PC-3 (cell line): ENCODE measurements around the gene PTGER3. TPM values are rescaled to one million over a fixed set of nuclear protein-coding genes. Genes with fewer than 3 reads are reported as not detected.
"Not testable (repeated sequence)": the region's sequence is repeated elsewhere in the genome, so short reads cannot be mapped to it uniquely, and the experiment has no call there.

Source experiments
- ATAC-seq: fragments of 200-7000 bp; cut with Tn5 transposase; 2 replicates; pipeline ENCODE4 v1.9.1; 2020; ENCODE audit warnings: mild to moderate bottlenecking, moderate library complexity
- BruUV-seq: library from RNA; stranded (reverse); fragments of 400-500 nt; replicated peaks from 2 replicates; lab custom pipeline; 2021; lab: Mats Ljungman, UMichigan
- CTCF ChIA-PET: fragments of 300-600 bp; sonication (Branson Sonifier 250); formaldehyde crosslinking; loops from one replicate; lab custom pipeline; 2022; ENCODE audit warnings: antibody characterized with exemption; lab: Charles Lee
- POLR2A ChIA-PET: fragments of 300-600 bp; sonication (Branson Sonifier 250); formaldehyde crosslinking; loops from one replicate; lab custom pipeline; 2022; ENCODE audit warnings: antibody characterized with exemption; ENCODE audit not compliant: unreplicated experiment; lab: Charles Lee
- DNase-seq: peaks from one replicate; pipeline ENCODE4 v3.0.0-alpha.2; 2015
- H2AFZ ChIP-seq: fragments of 300-600 bp; sonication (generic); 2 replicates; pipeline ENCODE4 v1.6.0; 2016; ENCODE audit warnings: antibody characterized with exemption, low read length
- H3F3A ChIP-seq: fragments of 300-600 bp; sonication (generic); one replicate; pipeline ENCODE4 v1.6.0; 2017; ENCODE audit warnings: antibody characterized with exemption, low read length, control low read depth, mild to moderate bottlenecking; ENCODE audit not compliant: unreplicated experiment
- H3K27ac ChIP-seq: fragments of 300-600 bp; sonication (generic); 2 replicates; pipeline ENCODE4 v1.5.1; 2016; ENCODE audit warnings: mild to moderate bottlenecking, low read length
- H3K27me3 ChIP-seq: fragments of 300-600 bp; sonication (generic); 2 replicates; pipeline ENCODE4 v1.6.1; 2016; ENCODE audit warnings: low read length, mixed read lengths
- H3K36me3 ChIP-seq: fragments of 300-600 bp; sonication (generic); 2 replicates; pipeline ENCODE4 v1.6.1; 2016; ENCODE audit warnings: low read depth, mixed run types, low read length, mixed read lengths
- H3K4me1 ChIP-seq: fragments of 300-600 bp; sonication (generic); 2 replicates; pipeline ENCODE4 v1.5.1; 2016; ENCODE audit warnings: low read length; ENCODE audit not compliant: insufficient read depth
- H3K4me2 ChIP-seq: fragments of 300-600 bp; sonication (generic); 2 replicates; pipeline ENCODE4 v1.6.0; 2016; ENCODE audit warnings: low read length
- H3K4me3 ChIP-seq: fragments of 300-600 bp; sonication (generic); 2 replicates; pipeline ENCODE4 v1.5.1; 2016; ENCODE audit warnings: mild to moderate bottlenecking, low read length, mixed read lengths
- H3K79me2 ChIP-seq: fragments of 300-600 bp; sonication (generic); 2 replicates; pipeline ENCODE4 v1.6.1; 2017; ENCODE audit warnings: low read length, mixed read lengths
- H3K9ac ChIP-seq: fragments of 300-600 bp; sonication (generic); 2 replicates; pipeline ENCODE4 v1.6.0; 2016; ENCODE audit warnings: mild to moderate bottlenecking, low read length
- H3K9me2 ChIP-seq: fragments of 300-600 bp; sonication (generic); replicated peaks from 2 replicates; pipeline ENCODE4 v1.6.1; 2016; ENCODE audit warnings: mixed run types, low read length, mixed read lengths
- H3K9me3 ChIP-seq: fragments of 300-600 bp; sonication (generic); 2 replicates; pipeline ENCODE4 v1.6.1; 2016; ENCODE audit warnings: low read length, mixed read lengths
- H4K20me1 ChIP-seq: fragments of 300-600 bp; sonication (generic); 2 replicates; pipeline ENCODE4 v1.6.1; 2016; ENCODE audit warnings: low read length, mixed read lengths
- CTCF ChIP-seq: fragments of 300-600 bp; sonication (generic); conservative IDR thresholded peaks from 2 replicates; pipeline ENCODE4 v1.5.1; 2017; ENCODE audit warnings: antibody characterized with exemption, low read depth, mild to moderate bottlenecking, low read length
- EZH2 ChIP-seq: fragments of 300-600 bp; sonication (generic); IDR thresholded peaks from one replicate; pipeline ENCODE4 v1.6.1; 2017; ENCODE audit warnings: antibody characterized with exemption, mild to moderate bottlenecking, low read length; ENCODE audit not compliant: unreplicated experiment
- EZH2phosphoT487 ChIP-seq: fragments of 300-600 bp; sonication (generic); IDR thresholded peaks from 2 replicates; pipeline ENCODE4 v1.6.1; 2018; ENCODE audit warnings: mild to moderate bottlenecking, antibody characterized with exemption, low read length, borderline replicate concordance
- intact Hi-C: fragments of 100-400 bp; cut with micrococcal nuclease; formaldehyde crosslinking; loops from 2 replicates; pipeline ENCODE4 v1.9.0; 2023
- total RNA-seq: library from RNA; depleted of rRNA; stranded (reverse); fragments of >200 nt; gene quantifications from 2 replicates; pipeline ENCODE4 v1.2.3, GENCODE V29; 2014

PTGER3 gene
- total RNA-seq, 1 experiment from 2014 or later, result 0.11 TPM

GRCh38 chr1:70941563-70941962 lies 106.1 kb downstream of the PTGER3 start:
- Histone ChIP-seq H3K4me3 (no peak overlapping the region), H3K36me3 (no peaks in the 10 kb centered on the region), H3K4me2 (no peak overlapping the region), H3K4me1 (no peaks in the 10 kb centered on the region), H3K27me3 (0 out of 2 replicates have a peak, but pooled peaks cover 3% of the 10 kb centered on the region), H3K27ac (no peak overlapping the region), H3K79me2 (no peaks in the 10 kb centered on the region), H3K9ac (no peak overlapping the region), H2AFZ (no peak overlapping the region), H3K9me3 (no peaks in the 10 kb centered on the region), H3F3A (no peaks in the 10 kb centered on the region), H3K9me2 (no peaks in the 10 kb centered on the region), H4K20me1 (no peaks in the 10 kb centered on the region)
- no TSS peak for BruUV-seq
- TF ChIP-seq CTCF (no peak), EZH2phosphoT487 (no peak), EZH2 (no peak)
- intact Hi-C loops, result no loop called here
- ChIA-PET POLR2A (no interaction called here), CTCF (no interaction called here)
- DNase-seq (no peak), ATAC-seq (no peak)

DNA sequence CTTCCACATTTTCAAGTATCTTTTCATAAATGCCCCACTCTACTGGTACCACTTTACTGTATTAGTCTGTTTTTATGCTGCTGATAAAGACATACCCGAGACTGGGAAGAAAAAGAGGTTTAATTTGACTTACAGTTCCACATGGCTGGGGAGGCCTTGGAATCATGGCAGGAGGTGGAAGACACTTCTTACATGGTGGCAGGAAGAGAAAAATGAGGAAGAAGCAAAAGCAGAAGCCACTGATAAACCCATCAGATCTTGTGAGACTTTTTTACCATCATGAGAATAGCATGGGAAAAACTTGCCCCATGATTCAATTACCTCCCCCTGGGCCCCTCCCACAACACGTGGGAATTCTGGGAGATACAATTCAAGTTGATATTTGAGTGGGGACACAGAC lies 107.2 kb downstream of the PTGER3 start:
- POLR2A ChIA-PET, H3F3A ChIP-seq, H3K79me2 ChIP-seq, H4K20me1 ChIP-seq, H3K4me3 ChIP-seq, H2AFZ ChIP-seq, H3K9me3 ChIP-seq, ATAC-seq, H3K36me3 ChIP-seq, H3K4me2 ChIP-seq, BruUV-seq, intact Hi-C loops, DNase-seq, H3K27me3 ChIP-seq, CTCF ChIA-PET, H3K9me2 ChIP-seq, H3K27ac ChIP-seq, H3K9ac ChIP-seq, H3K4me1 ChIP-seq: not testable (repeated sequence)

- ChIA-PET POLR2A (no interaction called here), CTCF (no interaction called here)
- Histone ChIP-seq H3K9ac (no peak overlapping the region), H3K79me2 (no peaks in the 10 kb centered on the region), H3F3A (no peaks in the 10 kb centered on the region), H3K27me3 (0 out of 2 replicates have a peak, but pooled peaks cover 2% of the 10 kb centered on the region), H2AFZ (no peak overlapping the region), H3K36me3 (no peaks in the 10 kb centered on the region), H3K9me3 (no peaks in the 10 kb centered on the region), H3K4me2 (no peak overlapping the region), H3K9me2 (no peaks in the 10 kb centered on the region), H3K27ac (no peak overlapping the region), H4K20me1 (no peaks in the 10 kb centered on the region), H3K4me1 (no peaks in the 10 kb centered on the region), H3K4me3 (no peak overlapping the region)
- DNase-seq (no peak), ATAC-seq (no peak)
- no TSS peak for BruUV-seq
- intact Hi-C loops, result no loop called here
- TF ChIP-seq CTCF, result no peak
- no peak for TF ChIP-seq EZH2phosphoT487
- no peak for TF ChIP-seq EZH2
These were observed 113.2 kb downstream of the PTGER3 start for GRCh38 chr1:70934194-70934961.
